IMR-90 (cell line): ENCODE results near the gene CNFN. TPM values are rescaled to one million over a fixed set of nuclear protein-coding genes. Genes with fewer than 3 reads are reported as not detected.

Experiments
- ATAC-seq: fragments of 200-7000 bp; cut with Tn5 transposase; 2 replicates; pipeline ENCODE4 v1.9.1; 2020; ENCODE audit warnings: low read depth, mild to moderate bottlenecking, moderate library complexity
- BruUV-seq: library from RNA; stranded (reverse); fragments of 400-500 nt; replicated peaks from 2 replicates; lab custom pipeline; 2021; lab: Mats Ljungman, UMichigan
- CTCF ChIA-PET: fragments of 300-600 bp; formaldehyde crosslinking; extraction: SDS; loops from one replicate; lab custom pipeline; 2021; ENCODE audit warnings: antibody characterized with exemption; lab: Yijun Ruan, JAX
- POLR2A ChIA-PET: fragments of 300-600 bp; sonication (Branson Sonifier 250); formaldehyde crosslinking; loops from one replicate; lab custom pipeline; 2022; ENCODE audit warnings: antibody characterized with exemption; ENCODE audit not compliant: unreplicated experiment; lab: Charles Lee
- DNase-seq: peaks from one replicate; pipeline ENCODE4 v3.0.0; 2013
- H2AFZ ChIP-seq: replicated peaks from 2 replicates; pipeline ENCODE3; 2013; ENCODE audit warnings: low read length, mild to moderate bottlenecking; ENCODE audit not compliant: poor library complexity
- H2AK5ac ChIP-seq: 2 replicates; pipeline ENCODE4 v1.6.1; 2013; ENCODE audit warnings: low read depth, low read length, inconsistent platforms
- H2AK9ac ChIP-seq: replicated peaks from 2 replicates; pipeline ENCODE3; 2013; ENCODE audit warnings: mild to moderate bottlenecking, low read depth, low read length, moderate library complexity; ENCODE audit not compliant: poor library complexity
- H2BK120ac ChIP-seq: 2 replicates; pipeline ENCODE4 v1.6.1; 2013; ENCODE audit warnings: low read depth, low read length, inconsistent platforms
- H2BK15ac ChIP-seq: 3 replicates; pipeline ENCODE4 v1.6.1; 2013; ENCODE audit warnings: low read depth, low read length, inconsistent platforms
- H2BK20ac ChIP-seq: 2 replicates; pipeline ENCODE4 v1.6.1; 2013; ENCODE audit warnings: low read depth, mild to moderate bottlenecking, inconsistent platforms, low read length, moderate library complexity
- H2BK5ac ChIP-seq: 2 replicates; pipeline ENCODE4 v1.6.1; 2013; ENCODE audit warnings: mild to moderate bottlenecking, low read depth, low read length, inconsistent platforms; ENCODE audit not compliant: poor library complexity, severe bottlenecking
- H3K14ac ChIP-seq: replicated peaks from 2 replicates; pipeline ENCODE4 v1.6.1; 2013; ENCODE audit warnings: low read depth, low read length, inconsistent platforms
- H3K18ac ChIP-seq: 2 replicates; pipeline ENCODE4 v1.6.1; 2013; ENCODE audit warnings: low read depth, low read length, control low read depth
- H3K23ac ChIP-seq: 2 replicates; pipeline ENCODE4 v1.6.1; 2013; ENCODE audit warnings: low read depth, low read length, inconsistent platforms
- H3K27ac ChIP-seq: 2 replicates; pipeline ENCODE4 v1.5.1; 2013; ENCODE audit warnings: mild to moderate bottlenecking, control low read depth, low read length; ENCODE audit not compliant: insufficient read depth
- H3K27me3 ChIP-seq: 2 replicates; pipeline ENCODE4 v1.6.1; 2013; ENCODE audit warnings: low read length; ENCODE audit not compliant: control insufficient read depth, insufficient read depth
- H3K36me3 ChIP-seq: 2 replicates; pipeline ENCODE4 v1.6.1; 2013; ENCODE audit warnings: low read length, mixed read lengths; ENCODE audit not compliant: control insufficient read depth, insufficient read depth
- H3K4ac ChIP-seq: 2 replicates; pipeline ENCODE4 v1.6.1; 2013; ENCODE audit warnings: low read depth, low read length, inconsistent platforms
- H3K4me1 ChIP-seq: 2 replicates; pipeline ENCODE4 v1.6.1; 2013; ENCODE audit warnings: low read length, mixed read lengths; ENCODE audit not compliant: control insufficient read depth, insufficient read depth
- H3K4me2 ChIP-seq: 2 replicates; pipeline ENCODE4 v1.6.1; 2013; ENCODE audit warnings: low read depth, mild to moderate bottlenecking, control low read depth, low read length, moderate library complexity
- H3K4me3 ChIP-seq: 2 replicates; pipeline ENCODE4 v1.5.1; 2013; ENCODE audit warnings: low read depth, mild to moderate bottlenecking, control low read depth, low read length, moderate library complexity; ENCODE audit not compliant: insufficient read depth
- H3K56ac ChIP-seq: 2 replicates; pipeline ENCODE4 v1.6.1; 2013; ENCODE audit warnings: low read length, inconsistent platforms; ENCODE audit not compliant: insufficient read depth; ENCODE audit errors: extremely low read depth
- H3K79me1 ChIP-seq, 2 experiments: 2 replicates each; pipeline ENCODE4 v1.6.1; 2013; ENCODE audit warnings: low read length in 2 of 2, inconsistent platforms in 1 of 2, low read depth in 1 of 2
- H3K9ac ChIP-seq: 2 replicates; pipeline ENCODE4 v1.6.1; 2013; ENCODE audit warnings: low read depth, low read length, control low read depth
- H3K9me1 ChIP-seq: 2 replicates; pipeline ENCODE4 v1.6.1; 2013; ENCODE audit warnings: low read length, inconsistent platforms; ENCODE audit not compliant: insufficient read depth
- H3K9me3 ChIP-seq: 2 replicates; pipeline ENCODE4 v1.6.1; 2013; ENCODE audit warnings: low read length; ENCODE audit not compliant: control insufficient read depth, insufficient read depth
- H4K20me1 ChIP-seq: 2 replicates; pipeline ENCODE4 v1.6.1; 2013; ENCODE audit warnings: low read length, inconsistent platforms; ENCODE audit not compliant: insufficient read depth
- H4K5ac ChIP-seq: 2 replicates; pipeline ENCODE4 v1.6.1; 2013; ENCODE audit warnings: mild to moderate bottlenecking, low read depth, low read length, control low read depth
- H4K8ac ChIP-seq, 2 experiments: 2 replicates each; pipeline ENCODE4 v1.6.1; 2013; ENCODE audit warnings: low read depth in 2 of 2, low read length in 2 of 2, control low read depth in 1 of 2, inconsistent platforms in 1 of 2
- H4K91ac ChIP-seq: 2 replicates; pipeline ENCODE4 v1.6.1; 2013; ENCODE audit warnings: low read depth, low read length, inconsistent platforms; ENCODE audit not compliant: insufficient read depth
- BHLHE40 ChIP-seq: fragments of 150-350 bp; IDR thresholded peaks from 2 replicates; pipeline ENCODE4 v1.6.1; 2016; ENCODE audit warnings: mild to moderate bottlenecking, low read depth, low read length
- CEBPB ChIP-seq: IDR thresholded peaks from 2 replicates; pipeline ENCODE4 v1.6.1; 2012; ENCODE audit warnings: low read depth, low read length, improper control_type of control experiment
- CHD1 ChIP-seq: IDR thresholded peaks from 2 replicates; pipeline ENCODE4 v1.6.1; 2012; ENCODE audit warnings: low read depth, low read length, improper control_type of control experiment
- CTCF ChIP-seq: conservative IDR thresholded peaks from 2 replicates; pipeline ENCODE4 v1.5.1; 2012; ENCODE audit warnings: mild to moderate bottlenecking, low read depth, low read length, improper control_type of control experiment
- ELK1 ChIP-seq: fragments of 150-350 bp; IDR thresholded peaks from 2 replicates; pipeline ENCODE4 v1.6.1; 2016; ENCODE audit warnings: low read depth, mild to moderate bottlenecking, low read length, moderate library complexity, borderline replicate concordance
- FOS ChIP-seq: fragments of 150-350 bp; IDR thresholded peaks from 2 replicates; pipeline ENCODE4 v1.6.1; 2016; ENCODE audit warnings: low read depth, low read length
- MAFK ChIP-seq: IDR thresholded peaks from 2 replicates; pipeline ENCODE4 v1.6.1; 2012; ENCODE audit warnings: low read depth, low read length, improper control_type of control experiment
- MAZ ChIP-seq: IDR thresholded peaks from 2 replicates; pipeline ENCODE4 v1.6.1; 2012; ENCODE audit warnings: low read depth, mild to moderate bottlenecking, low read length, improper control_type of control experiment, moderate library complexity, borderline replicate concordance
- MXI1 ChIP-seq: IDR thresholded peaks from 2 replicates; pipeline ENCODE4 v1.6.1; 2012; ENCODE audit warnings: low read depth, mild to moderate bottlenecking, low read length, moderate library complexity, borderline replicate concordance
- NFE2L2 ChIP-seq: fragments of 150-350 bp; IDR thresholded peaks from 2 replicates; pipeline ENCODE4 v1.6.1; 2016; ENCODE audit warnings: low read depth, mild to moderate bottlenecking, low read length
- POLR2A ChIP-seq: IDR thresholded peaks from 2 replicates; pipeline ENCODE4 v1.6.1; 2012; ENCODE audit warnings: mild to moderate bottlenecking, low read depth, low read length
- RAD21 ChIP-seq: IDR thresholded peaks from 2 replicates; pipeline ENCODE4 v1.6.1; 2012; ENCODE audit warnings: low read length, improper control_type of control experiment
- RCOR1 ChIP-seq: IDR thresholded peaks from 2 replicates; pipeline ENCODE4 v1.6.1; 2012; ENCODE audit warnings: mild to moderate bottlenecking, low read length, improper control_type of control experiment; ENCODE audit not compliant: insufficient replicate concordance
- RFX5 ChIP-seq: IDR thresholded peaks from 2 replicates; pipeline ENCODE4 v1.8.0; 2012; ENCODE audit warnings: low read depth, mild to moderate bottlenecking, low read length, moderate library complexity
- SMC3 ChIP-seq: fragments of 150-350 bp; IDR thresholded peaks from 2 replicates; pipeline ENCODE4 v1.6.1; 2016; ENCODE audit warnings: low read depth, mild to moderate bottlenecking, antibody characterized with exemption, low read length, moderate library complexity
- USF2 ChIP-seq: fragments of 150-350 bp; IDR thresholded peaks from 2 replicates; pipeline ENCODE4 v1.6.1; 2017; ENCODE audit warnings: mild to moderate bottlenecking, antibody characterized with exemption, low read length, low read depth
- WGBS, 2 experiments: methylation state at CpG; one replicate each; pipeline versions ENCODE4 v1.1.5 to v1.1.7; 2013; ENCODE audit warnings: missing lambda C conversion rate in 2 of 2; ENCODE audit not compliant: insufficient read length in 1 of 2; ENCODE audit errors: extremely low coverage in 2 of 2; 5-methylcytosine and 5-hydroxymethylcytosine counted together
- dilution Hi-C: fragments of 300-500 bp; cut with HindIII; formaldehyde crosslinking; loops from one replicate; pipeline ENCODE4 v1.14.3; 2018; ENCODE audit warnings: low sequenced_read_pairs; ENCODE audit not compliant: unreplicated experiment
- in situ Hi-C: fragments of 300-500 bp; cut with MboI; formaldehyde crosslinking; loops from 3 replicates; pipeline ENCODE4 v1.14.3; 2019; ENCODE audit warnings: low sequenced_read_pairs, inconsistent platforms, mixed read lengths
- intact Hi-C: fragments of 100-400 bp; cut with micrococcal nuclease; formaldehyde crosslinking; loops from 2 replicates; pipeline ENCODE4 v1.10.0; 2022
- polyA plus RNA-seq, 3 experiments: library from polyadenylated mRNA; depleted of rRNA; stranded (reverse); fragments of >200 nt; gene quantifications; 2 replicates each; pipeline ENCODE4 v1.2.3, GENCODE V29; 2012; ENCODE audit warnings: low replicate concordance in 1 of 3
- total RNA-seq: library from RNA; depleted of rRNA; stranded (reverse); fragments of >200 nt; gene quantifications from 2 replicates; pipeline ENCODE4 v1.2.3, GENCODE V29; 2012

Gene CNFN
- total and polyA plus RNA-seq, 2 of the 4 experiments (the other 2 are of a cell fraction) = 1.2 TPM; not detected in 1

- Histone ChIP-seq H4K91ac (no peak overlapping the region), H3K27me3 (no peaks in the 10 kb centered on the region), H2AK9ac (peak overlapping the region; percentile 28), H4K8ac (no peak overlapping the region), H3K18ac (no peak overlapping the region), H2BK15ac (no peak overlapping the region), H3K4ac (no peak overlapping the region), H2AK5ac (no peak overlapping the region), H3K27ac (no peak overlapping the region), H3K9ac (no peak overlapping the region), H2AFZ (no peak overlapping the region), H3K14ac (no peak overlapping the region), H3K36me3 (peaks cover 33% of the 10 kb centered on the region), H3K56ac (no peak overlapping the region), H3K4me2 (no peak overlapping the region), H3K9me1 (0 out of 2 replicates have a peak, but pooled peaks cover 4% of the 10 kb centered on the region), H2BK20ac (no peak overlapping the region), H3K4me1 (no peaks in the 10 kb centered on the region), H3K4me3 (no peak overlapping the region), H4K20me1 (no peaks in the 10 kb centered on the region), H3K9me3 (no peaks in the 10 kb centered on the region), H3K79me1 (no peaks in the 10 kb centered on the region), H3K23ac (no peak overlapping the region), H2BK120ac (no peak overlapping the region), H2BK5ac (no peak overlapping the region), H4K5ac (no peak overlapping the region)
- ChIA-PET CTCF (no interaction called here), POLR2A (no interaction called here)
- BruUV-seq = TSS peak; percentile 43
- intact Hi-C loops = no loop called here
- dilution Hi-C loops = no loop called here
- DNase-seq = no peak
- no peak for TF ChIP-seq POLR2A
- TF ChIP-seq MAFK = no peak
- TF ChIP-seq ELK1 = no peak
- TF ChIP-seq BHLHE40 = no peak
- no peak for TF ChIP-seq CEBPB
- TF ChIP-seq MXI1 = no peak
- TF ChIP-seq CTCF = no peak
- no peak for TF ChIP-seq FOS
- no peak for TF ChIP-seq RFX5
- no peak for TF ChIP-seq CHD1
- no peak for TF ChIP-seq NFE2L2
- no peak for TF ChIP-seq RAD21
- no peak for TF ChIP-seq USF2
- no peak for TF ChIP-seq SMC3
- no peak for TF ChIP-seq MAZ
- no peak for TF ChIP-seq RCOR1
- ATAC-seq = no peak
- 95% methylated on average over 7 of the region's 29 CpGs; no CpG with 5 or more reads in 1 of the 2 experiments for whole genome bisulfite sequencing, 2 experiments
- in situ Hi-C loops = no loop called here
These were observed 36.6 kb downstream of the CNFN start for GRCh38 chr19:42353341-42354015.
